Skeletal muscle cell (primary cell): ENCODE data around the gene LRRC59.
"Not testable (repeated sequence)": the region's sequence is repeated elsewhere in the genome, so short reads cannot be mapped to it uniquely, and the experiment has no call there.

Experiments
- DNase-seq: peaks from one replicate; pipeline ENCODE4 v3.0.0-alpha.2; 2010; ENCODE audit warnings: low read depth
- H3K4me3 ChIP-seq: 2 replicates; pipeline ENCODE4 v1.5.1; 2011; ENCODE audit warnings: low read depth, mild to moderate bottlenecking, control low read depth, low read length, moderate library complexity

Gene LRRC59

DNA sequence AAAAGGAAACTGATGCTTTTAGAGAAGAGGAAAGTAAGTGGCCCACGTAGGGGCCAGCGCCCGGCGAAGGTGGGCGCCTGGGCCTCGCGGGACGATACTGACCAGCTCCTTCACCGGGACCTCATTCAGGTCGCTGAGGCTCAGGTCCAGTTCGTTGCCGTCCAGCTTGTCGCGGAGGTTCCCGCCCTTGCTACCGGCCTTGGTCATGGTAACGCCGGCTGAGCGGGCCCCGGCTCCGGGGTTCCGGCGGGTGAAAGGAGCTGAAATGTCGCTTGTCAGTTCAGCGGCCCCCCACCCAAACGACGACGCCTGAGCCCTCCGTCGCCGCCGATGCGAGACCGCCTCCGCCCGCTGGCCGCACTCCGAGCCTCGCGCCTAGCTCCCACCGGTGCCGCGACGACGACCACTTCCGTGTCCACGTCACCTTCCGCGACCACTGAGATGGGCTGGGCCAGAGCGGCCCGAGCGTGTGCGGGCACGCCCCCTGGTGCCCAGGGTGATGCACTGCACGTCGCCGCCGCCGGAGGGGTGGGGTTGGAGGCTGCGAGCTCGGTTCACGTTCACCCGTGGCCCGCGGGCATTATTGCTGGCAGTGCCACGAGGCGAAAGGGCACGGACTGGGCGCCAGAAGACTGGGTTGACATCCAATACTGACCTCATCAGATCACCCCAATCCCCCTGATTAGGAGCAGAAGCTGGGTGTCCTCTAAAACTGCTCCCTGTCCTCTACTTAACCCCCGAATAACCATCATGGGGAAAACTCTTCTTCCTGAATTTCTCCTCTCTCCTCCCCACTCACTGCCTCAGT lies at the start of gene LRRC59:
LRRC59 (minus strand) TSS at position 413 of the 808 bp plus-strand sequence; CDS start at position 207, 206 bp downstream.
- peak within 1 kb of the TSS; percentile 99 for H3K4me3 ChIP-seq

DNA sequence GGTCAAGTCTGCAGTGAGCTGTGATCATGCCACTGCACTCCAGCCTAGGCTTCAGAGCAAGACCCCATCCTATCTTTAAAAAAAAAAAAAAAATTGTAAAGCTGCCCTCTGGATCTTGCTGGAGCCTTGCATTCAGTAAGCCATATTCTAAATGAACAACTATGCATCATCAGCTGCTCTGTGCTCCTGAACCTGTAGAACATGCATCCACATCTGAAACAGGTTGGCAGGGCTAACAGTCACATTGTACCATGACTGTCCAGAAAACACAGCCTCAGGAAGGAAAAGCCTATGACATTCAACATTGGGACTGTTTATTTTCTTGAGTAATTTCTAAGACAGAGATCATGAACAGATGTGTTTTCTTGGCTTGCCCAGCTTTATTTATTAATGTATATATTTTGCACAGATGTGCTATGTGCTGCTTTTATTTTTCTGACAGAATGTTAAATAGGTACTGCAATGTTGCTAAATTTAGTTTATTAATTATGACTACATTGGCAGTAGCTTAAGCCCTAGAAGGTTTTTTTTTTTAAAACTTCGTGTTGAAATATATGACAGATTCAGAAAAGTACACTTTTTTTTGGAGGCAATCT lies 48.5 kb upstream of the LRRC59 start:
- no peak overlapping the region for H3K4me3 ChIP-seq
- no peak for DNase-seq

More for the DNA sequence above, at the start of gene LRRC59:
- peak; percentile 47 for DNase-seq

DNA sequence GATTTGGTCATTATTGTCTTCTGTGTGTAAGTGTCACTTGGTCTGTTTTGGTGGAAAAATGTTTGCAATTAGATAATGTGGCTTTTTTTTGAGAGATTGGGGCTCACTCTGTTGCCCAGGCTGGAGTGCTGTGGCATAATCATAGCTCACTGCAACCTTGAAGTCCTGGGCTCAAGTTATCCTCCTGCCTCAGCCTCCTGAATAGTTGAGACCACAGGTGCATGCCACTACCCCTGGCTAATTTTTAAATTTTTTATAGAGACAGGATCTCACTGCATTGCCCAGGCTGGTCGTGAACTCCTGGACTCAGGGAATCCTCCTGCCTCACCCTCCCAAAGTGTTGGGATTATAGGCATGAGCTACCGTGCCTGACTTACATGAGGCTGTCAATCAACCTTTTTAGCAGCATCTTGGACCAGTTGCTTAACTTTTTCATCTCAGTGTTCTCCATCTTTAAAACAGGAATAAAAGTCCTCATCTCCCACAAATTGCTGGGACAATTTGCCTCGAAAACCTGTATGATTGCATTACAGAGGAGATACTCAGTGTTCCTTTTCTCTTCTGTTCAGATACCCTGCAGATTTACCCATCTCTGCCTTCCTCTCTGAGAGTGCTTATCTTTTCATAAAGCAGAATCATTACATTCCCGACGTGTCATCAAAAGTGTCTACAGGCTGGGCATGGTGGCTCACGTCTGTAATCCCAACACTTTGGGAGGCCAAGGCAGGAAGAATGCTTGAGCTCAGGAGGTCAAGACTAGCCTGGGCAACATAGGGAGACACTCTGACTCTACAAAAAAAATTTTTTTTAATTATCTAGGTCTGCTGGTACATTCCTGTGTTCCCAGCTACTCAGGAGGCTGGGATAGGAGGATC lies 47.8 kb upstream of the LRRC59 start:
- H3K4me3 ChIP-seq: no peak overlapping the region
- no peak for DNase-seq

DNA sequence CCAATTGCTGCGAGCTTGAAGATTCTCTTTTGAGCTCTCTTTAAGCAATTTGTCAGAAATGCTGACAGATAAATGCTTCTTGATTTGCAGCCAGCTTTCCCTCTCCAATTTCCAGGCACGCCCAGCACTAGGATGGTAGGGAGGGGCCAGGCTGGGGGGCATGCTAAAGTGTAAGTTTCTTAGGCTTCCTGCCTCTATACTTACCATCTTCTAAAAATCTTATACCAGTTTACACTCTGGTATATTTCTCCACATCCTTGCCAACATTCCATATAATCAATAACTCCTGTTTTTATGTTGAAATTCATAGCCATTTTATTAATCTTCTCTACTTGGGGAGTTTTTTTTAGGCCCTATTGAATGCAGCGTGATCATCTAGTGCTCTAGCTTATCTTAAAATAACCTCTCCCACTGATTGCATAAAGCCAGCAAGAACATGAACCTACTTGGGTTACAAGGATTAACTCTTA lies 46.2 kb upstream of the LRRC59 start:
- H3K4me3 ChIP-seq: no peak overlapping the region
- DNase-seq: no peak

DNA sequence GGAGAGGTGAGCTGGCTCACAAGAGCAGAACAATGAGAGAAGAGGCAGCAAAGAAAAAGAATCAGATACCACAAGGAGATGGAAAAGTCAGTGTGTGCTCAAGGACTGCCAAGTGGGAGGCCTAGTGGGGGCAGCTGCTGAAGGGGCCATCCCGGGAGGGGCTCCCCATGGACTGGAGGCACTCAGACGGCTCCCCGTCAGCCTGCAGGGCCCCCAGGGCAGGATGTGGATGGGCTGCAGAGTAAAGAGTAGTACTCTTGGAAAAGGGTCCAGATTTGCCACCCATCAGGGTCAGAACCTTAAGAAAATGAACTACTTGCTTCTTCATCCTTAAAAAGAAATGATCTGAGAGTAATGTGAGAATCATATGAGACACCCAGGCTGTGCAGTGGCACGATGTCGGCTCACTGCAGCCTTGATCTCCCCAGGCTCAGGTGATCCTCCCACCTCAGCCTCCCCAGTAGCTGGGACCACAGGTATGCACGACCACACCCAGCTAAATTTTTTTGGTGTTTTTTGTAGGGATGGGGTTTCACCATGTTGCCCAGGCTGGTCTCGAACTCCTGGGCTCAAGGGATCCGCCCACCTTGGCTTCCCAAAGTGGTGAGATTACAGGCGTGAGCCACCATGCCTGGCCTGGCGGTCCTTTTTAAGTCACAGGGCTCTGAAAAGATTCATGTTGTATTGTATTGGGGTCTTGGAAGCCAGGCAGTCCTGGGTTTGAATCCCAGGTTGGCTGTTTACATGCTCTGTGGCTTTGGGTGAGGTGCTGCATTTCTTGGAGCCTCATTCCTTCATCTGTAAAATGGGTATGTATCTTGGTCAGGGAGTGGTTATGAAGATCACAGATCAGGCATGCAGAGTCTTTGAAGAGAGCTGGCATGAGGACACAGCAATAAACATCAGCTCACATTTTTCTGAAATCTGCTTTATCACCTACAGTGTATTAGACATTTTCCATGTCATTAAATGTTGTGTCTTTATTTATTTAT lies 43.8 kb upstream of the LRRC59 start:
- no peak for DNase-seq
- H3K4me3 ChIP-seq: no peak overlapping the region

DNA sequence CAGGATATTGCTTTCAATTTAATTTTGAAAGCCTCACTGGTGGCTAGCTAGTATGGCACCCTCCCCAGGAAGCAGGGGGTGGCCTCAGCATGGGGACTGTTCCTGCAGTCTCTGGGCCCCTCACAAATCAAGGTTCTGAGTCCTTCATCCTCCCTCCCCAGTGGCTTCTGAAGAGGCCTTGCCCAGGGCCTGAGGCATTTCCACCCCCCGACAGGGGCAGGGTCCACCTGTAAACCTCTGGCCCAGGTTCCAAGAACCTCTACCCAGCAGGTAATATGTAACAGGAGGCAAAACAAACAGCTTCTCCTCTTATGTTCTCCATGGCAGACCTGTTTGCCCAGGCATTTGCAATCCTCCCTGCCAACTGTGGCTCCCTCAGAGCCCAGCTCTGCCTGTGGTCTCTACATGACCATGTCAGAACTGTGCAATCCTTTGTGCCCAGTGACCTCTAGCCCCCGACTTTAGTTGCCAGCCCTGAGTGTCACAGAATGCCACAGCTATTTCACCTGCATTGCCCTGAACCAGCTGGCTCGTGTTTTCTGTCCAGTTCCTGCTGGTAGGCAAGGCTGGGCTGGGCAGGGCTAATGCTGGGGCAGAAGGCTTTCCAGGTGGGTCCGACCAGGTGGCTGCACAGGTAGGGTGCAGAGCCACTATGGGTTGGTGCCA lies 43.0 kb upstream of the LRRC59 start:
- no peak for DNase-seq
- H3K4me3 ChIP-seq: no peak overlapping the region

DNA sequence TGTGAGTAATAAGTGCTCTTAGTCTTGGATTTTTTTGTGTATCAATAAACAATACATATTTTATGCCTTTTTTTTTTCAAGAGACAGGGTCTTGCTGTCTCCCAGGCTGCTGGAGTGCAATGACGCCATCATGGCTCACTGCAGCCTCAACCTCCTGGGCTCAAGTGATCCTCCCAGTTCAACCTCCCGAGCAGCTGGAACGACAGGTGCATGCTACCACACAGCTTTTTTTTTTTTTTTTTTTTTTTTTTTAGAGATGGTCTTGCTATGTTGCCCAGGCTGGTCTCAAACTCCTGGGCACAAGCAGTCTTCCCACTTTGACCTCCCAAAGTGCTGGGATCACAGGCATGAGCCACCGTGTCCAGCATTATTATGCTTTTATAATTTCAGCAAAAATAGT lies 41.7 kb upstream of the LRRC59 start:
- H3K4me3 ChIP-seq: no peak overlapping the region

DNA sequence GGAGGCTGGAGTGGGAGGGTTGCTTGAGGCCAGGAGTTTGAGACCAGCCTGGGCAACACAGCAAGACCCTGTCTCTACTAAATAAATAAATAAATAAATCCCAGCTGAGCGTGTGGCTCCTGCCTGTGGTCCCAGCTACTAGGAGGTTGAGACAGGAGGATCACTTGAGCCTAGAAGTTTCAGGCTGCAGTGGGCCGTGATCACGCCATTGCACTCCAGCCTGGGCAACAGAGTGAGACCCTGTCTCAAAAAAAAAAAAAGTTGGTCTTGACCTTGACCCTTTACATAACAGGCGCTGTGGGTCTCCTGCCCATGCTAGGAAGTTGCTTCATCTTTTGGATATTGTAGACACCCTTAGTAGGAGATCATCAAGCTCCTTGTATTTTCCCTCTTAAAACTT lies 40.1 kb upstream of the LRRC59 start:
- H3K4me3 ChIP-seq: no peak overlapping the region
- DNase-seq: no peak

More for the DNA sequence above, 41.7 kb upstream of the LRRC59 start:
- no peak for DNase-seq

DNA sequence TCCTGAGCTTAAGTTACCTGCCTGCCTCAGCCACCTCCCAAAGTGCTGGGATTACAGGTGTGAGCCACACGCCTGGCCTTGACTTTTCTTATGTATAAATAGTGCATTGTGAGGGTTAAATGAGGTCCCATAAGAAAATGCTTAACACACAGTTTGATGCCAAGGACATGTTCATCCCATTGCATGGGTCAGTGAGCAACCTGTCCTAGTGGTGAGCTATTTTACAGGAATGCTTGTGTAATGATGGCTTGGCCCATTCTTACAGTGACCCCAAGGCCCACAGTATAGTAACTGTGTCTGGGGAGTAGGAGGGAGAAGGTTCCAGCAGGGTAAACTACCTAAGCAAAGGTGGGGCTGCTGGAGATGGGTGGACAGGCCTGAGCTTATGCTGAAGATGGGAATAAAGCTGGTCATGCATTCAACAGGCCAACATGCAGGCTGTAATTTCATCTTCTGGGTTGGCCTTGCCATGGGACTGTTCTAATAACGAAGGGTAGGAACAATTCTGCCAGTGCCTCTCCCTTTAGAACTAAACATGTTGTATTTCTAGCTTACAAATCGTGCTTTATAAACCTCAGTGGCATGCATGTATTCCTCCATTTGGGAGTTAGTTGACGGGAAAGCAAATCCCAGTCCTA lies 34.9 kb upstream of the LRRC59 start:
- no peak for DNase-seq
- no peak overlapping the region for H3K4me3 ChIP-seq

DNA sequence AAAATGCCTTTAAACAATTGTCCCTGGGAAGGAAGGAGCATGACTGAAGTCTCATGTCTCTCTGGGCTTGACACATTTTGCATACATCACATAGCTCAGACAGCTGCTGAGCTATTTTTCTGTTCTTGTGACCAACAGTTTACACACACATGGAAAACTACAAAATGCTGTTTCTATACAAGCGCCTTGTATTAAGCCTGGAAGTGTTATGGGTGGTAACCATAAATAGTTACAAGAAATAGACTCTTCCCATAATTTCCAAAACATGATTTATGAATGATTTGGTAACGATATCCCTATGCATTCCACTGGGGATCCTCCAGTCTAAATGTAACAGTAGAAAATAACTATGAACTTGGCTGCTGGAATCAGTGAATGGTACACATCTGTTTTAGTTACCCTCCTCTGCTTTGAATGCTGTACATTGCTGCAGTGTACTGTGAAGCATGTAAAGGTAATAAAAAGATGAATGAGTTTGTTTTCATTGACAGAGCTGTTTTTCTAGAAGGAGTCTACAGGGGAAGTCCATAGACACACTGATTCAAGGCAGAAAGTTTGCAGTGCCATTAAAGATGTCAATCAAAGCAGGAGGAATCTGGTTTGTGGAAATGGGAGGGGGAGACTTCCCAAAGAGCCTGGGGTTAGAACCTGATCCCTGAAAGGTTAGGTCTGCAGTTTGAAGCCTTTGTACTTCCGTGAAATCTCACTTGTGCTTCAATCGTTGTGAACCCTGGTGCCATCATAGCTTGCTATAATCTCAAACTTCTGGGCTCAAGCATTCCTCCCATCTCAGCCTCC lies 33.7 kb upstream of the LRRC59 start:
- no peak overlapping the region for H3K4me3 ChIP-seq
- DNase-seq: no peak

DNA sequence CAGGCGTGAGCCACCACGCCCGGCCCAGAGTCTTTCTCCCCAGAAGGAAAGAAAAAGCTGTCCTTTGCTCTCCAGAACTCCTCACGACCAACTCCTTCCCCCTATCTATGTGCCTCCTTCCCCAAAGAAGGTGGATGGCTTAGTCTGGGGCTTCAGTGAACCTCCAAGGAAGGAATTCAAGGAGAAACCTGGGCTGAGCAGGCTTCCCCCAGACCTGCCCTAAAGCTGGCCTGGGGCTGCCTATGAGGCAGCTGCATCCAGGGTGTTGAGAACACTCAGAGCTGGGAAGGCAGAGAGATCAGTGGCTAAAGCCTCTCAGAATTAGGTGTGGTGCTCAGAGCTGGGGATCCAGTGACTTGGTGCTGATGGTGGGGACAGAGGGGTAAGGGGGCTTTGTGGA lies 32.5 kb upstream of the LRRC59 start:
- no peak overlapping the region for H3K4me3 ChIP-seq
- no peak for DNase-seq

DNA sequence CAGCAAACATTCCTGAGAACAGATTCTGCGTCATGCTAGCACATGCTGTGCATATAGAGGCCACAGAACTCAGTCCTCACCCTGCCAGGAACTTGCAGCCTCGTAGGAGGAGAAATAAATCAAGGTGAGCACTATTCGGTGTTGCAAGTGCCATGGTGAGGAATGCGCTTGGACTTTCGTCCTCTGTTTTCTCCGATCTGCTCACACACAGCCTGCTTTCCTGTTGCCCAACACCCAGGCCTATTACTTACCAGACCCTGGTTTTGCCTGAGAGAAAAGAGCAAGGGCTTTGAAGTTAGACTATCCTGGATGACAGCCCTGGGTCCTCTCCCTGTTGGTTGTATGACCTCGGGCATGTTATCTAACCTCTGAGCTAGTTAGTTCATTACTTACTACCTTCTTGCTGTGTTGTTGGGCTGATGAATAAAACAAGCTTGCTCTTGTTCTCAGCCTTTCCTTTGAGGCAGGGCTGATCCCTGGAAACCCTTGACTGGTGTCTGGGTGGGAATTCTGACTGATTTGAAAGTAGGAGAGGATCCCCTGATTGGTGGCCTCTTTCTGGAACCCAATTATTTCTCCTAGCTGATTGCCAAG lies 31.6 kb upstream of the LRRC59 start:
- DNase-seq: no peak
- H3K4me3 ChIP-seq: no peak overlapping the region

DNA sequence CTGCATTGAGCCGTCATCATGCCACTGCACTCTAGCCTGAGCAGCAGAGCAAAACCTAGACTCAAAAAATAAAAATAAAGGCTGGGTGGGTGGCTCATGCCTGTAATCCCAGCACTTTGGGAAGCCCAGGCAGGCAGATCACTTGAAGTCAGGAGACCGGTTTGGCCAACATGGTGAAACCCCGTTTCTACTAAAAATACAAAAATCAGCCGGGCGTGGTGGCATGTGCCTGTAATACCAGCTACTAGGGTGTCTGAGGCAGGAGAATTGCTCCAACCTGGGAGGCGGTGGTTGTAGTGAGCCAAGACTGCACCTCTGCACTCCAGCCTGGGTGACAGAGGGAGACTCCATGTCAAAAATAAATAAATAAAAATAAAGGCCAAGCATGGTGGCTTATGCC lies 30.8 kb upstream of the LRRC59 start:
- not testable (repeated sequence) for H3K4me3 ChIP-seq, DNase-seq

DNA sequence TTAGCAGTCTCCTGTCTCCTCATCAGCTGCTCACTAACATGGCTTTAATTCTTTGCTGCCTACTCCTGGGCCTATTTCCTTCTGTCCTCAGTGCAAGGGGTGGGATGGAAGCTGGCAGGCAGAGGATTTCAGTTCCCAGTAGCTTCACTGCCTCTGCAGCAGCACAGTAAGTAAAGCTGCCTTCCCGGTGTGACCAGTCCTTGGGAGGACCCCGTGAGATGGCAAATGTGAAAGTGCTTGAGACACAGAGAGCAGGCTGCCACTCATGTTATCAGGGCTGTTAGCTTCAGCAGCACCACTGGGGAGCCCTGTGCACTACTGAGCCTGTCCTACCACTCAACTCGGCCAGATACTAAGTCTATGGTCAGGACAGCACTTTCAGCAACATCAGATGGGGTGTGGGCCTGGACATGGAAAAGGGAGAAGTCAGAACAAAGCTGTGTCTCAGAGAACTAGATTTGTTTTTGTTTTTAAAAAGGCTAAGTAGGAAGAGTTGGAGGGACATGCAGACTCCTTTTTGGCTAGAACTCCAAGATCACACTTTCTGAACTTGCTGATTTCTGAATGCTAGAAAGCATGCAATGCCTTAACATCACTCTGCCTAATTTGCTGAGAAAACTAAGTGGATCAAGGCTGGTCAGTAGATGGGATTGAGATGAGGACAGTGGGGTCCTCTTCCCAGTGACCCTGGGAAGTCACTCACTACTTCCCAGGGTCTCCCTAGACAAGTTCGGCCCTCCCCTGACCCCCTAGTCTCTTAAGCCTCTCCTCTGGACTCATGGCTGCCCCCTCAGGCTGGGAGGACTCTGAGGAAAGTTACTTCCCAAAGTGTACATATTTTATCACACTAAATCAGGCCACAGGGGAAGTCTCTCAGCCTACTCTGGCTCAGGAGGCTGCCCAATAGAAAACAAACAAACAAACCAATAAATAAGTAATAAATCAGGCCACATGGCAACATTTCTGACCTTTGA lies 29.8 kb upstream of the LRRC59 start:
- peak overlapping the region; percentile 65 for H3K4me3 ChIP-seq
- DNase-seq: no peak

DNA sequence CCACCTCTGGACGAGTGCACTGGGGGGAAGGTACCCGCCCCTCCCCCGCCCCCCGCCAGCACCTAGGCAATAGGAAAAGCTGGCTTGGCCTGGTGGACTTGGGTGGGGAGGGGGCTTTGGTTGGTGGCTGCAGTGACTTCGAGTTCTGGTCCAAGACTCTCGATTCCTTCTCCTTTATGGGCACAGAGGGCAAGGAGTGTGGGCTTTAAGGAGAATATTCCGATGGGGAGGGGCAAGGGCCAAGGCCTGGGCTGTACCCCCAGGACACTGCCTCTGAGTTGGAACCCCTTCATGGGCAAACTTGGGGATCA lies 29.1 kb upstream of the LRRC59 start:
- peak overlapping the region; percentile 65 for H3K4me3 ChIP-seq
- DNase-seq: no peak
